ENCODE data around the gene HUS1B.
A peak's percentile ranks its signal among the peaks of the same experiment; 100 is the strongest.
"Not testable (repeated sequence)": the region's sequence is repeated elsewhere in the genome, so short reads cannot be mapped to it uniquely, and the experiment has no call there.

The HUS1B gene

GRCh38 chr6:678520-678919 is 21.6 kb upstream of the HUS1B start:
- DNase-seq = no peak

GRCh38 chr6:677919-678318 is 21.0 kb upstream of the HUS1B start:
- DNase-seq = no peak

GRCh38 chr6:674956-675355 is 18.1 kb upstream of the HUS1B start:
- DNase-seq = no peak

- DNase-seq = no peak
Observed at GRCh38 chr6:674406-674805, 17.5 kb upstream of the HUS1B start.

- no peak for DNase-seq
Observed at GRCh38 chr6:667253-667927, 10.5 kb upstream of the HUS1B start.

- no peak for DNase-seq
Observed at GRCh38 chr6:665403-666267, 8.7 kb upstream of the HUS1B start.

GRCh38 chr6:663788-664187 is 6.9 kb upstream of the HUS1B start:
- not testable (repeated sequence) for DNase-seq

GRCh38 chr6:659716-660581 is 3.0 kb upstream of the HUS1B start:
- no peak for DNase-seq

- no peak for DNase-seq
Observed at GRCh38 chr6:658244-658643, 1.3 kb upstream of the HUS1B start.

GRCh38 chr6:657743-658142 is 843 bp upstream of the HUS1B start:
- no peak for DNase-seq

GRCh38 chr6:654136-654535 is 2.8 kb downstream of the HUS1B start:
- no peak for DNase-seq

GRCh38 chr6:652865-653264 is 4.0 kb downstream of the HUS1B start:
- no peak for DNase-seq

GRCh38 chr6:650098-650497 is 6.8 kb downstream of the HUS1B start:
- DNase-seq = no peak

GRCh38 chr6:642805-643204 is 14.1 kb downstream of the HUS1B start:
- peak; percentile 44 for DNase-seq

GRCh38 chr6:641225-641985 is 15.5 kb downstream of the HUS1B start:
- no peak for DNase-seq

- DNase-seq = no peak
Observed at GRCh38 chr6:636488-636887, 20.4 kb downstream of the HUS1B start.

GRCh38 chr6:635233-635632 is 21.7 kb downstream of the HUS1B start:
- DNase-seq = no peak

- DNase-seq = no peak
Observed at GRCh38 chr6:633611-634010, 23.3 kb downstream of the HUS1B start.

- DNase-seq = no peak
Observed at GRCh38 chr6:628766-629165, 28.1 kb downstream of the HUS1B start.

- DNase-seq = no peak
Observed at GRCh38 chr6:626236-626635, 30.7 kb downstream of the HUS1B start.

GRCh38 chr6:624979-625378 is 31.9 kb downstream of the HUS1B start:
- no peak for DNase-seq

GRCh38 chr6:622462-622861 is 34.4 kb downstream of the HUS1B start:
- DNase-seq = no peak

- DNase-seq = no peak
Observed at GRCh38 chr6:621931-622330, 35.0 kb downstream of the HUS1B start.

All from inflammatory macrophage treated with lipopolysaccharide for 4 hours (primary cell).